ENCODE data around the gene KREMEN1.
"Not testable (repeated sequence)": the region's sequence is repeated elsewhere in the genome, so short reads cannot be mapped to it uniquely, and the experiment has no call there.

The KREMEN1 gene

GRCh38 chr22:29079218-29079901 lies 6.5 kb downstream of the KREMEN1 start:
- no peak for DNase-seq (ENCODE audit: low read depth in 2 of 2)
- no peak for TF ChIP-seq CTCF (IDR thresholded peaks at IDR 0.05; ENCODE audit: low read depth, low read length)
- H3K4me3 ChIP-seq (replicated peaks in 1 of 2; ENCODE audit: low read depth in 2 of 2, low read length in 2 of 2), result no peak overlapping the region

DNA sequence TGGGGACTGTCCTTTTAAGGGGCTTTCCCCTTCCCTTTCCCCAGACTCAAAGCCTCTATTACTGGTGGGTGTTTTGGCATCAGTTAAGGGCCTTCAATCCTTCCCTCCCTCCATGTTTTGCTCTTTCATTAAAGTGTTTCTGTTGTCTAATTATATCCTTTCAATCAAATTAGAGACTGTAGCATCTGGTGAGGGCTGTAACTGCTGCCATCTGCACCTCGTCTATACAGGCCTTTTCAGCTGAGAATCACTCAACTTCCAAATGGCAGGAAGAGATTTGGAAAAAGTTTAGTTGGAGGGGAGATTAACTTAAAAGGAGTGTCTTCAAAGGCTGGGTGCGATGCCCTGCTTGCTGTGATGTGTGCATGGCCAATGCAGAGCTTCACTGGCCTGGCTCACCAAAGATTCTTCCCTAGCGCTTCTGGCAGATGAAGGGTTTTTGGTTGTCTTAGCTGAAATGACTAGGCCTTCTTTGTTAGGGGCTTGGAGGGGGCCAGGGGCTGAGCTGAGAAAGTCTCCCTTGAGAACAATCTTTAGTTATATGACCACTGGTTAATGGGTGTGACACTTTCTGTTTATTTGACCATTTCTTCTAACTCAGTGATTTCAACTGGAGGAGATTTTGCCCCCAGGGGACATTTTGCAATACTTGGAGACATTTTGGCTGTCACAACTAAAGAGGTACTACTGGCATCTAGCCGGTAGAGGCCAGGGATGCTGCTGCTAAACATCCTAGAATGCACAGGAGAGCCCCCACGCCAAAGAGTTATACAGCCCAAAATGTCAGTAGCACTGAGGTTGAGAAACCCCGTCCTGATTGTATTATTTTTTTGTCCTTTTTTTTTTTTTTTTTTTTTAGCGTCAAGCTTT lies 7.5 kb downstream of the KREMEN1 start:
- DNase-seq (ENCODE audit: low read depth in 2 of 2), result peak; percentile 19 to 29
- H3K4me3 ChIP-seq (replicated peaks in 1 of 2; ENCODE audit: low read depth in 2 of 2, low read length in 2 of 2), result no peak overlapping the region
- TF ChIP-seq CTCF (IDR thresholded peaks at IDR 0.05; ENCODE audit: low read depth, low read length), result peak; percentile 2

GRCh38 chr22:29081517-29082236 lies 8.8 kb downstream of the KREMEN1 start:
- TF ChIP-seq CTCF (IDR thresholded peaks at IDR 0.05; ENCODE audit: low read depth, low read length), result no peak
- no peak for DNase-seq (ENCODE audit: low read depth in 2 of 2)
- no peak overlapping the region for H3K4me3 ChIP-seq (replicated peaks in 1 of 2; ENCODE audit: low read depth in 2 of 2, low read length in 2 of 2)

DNA sequence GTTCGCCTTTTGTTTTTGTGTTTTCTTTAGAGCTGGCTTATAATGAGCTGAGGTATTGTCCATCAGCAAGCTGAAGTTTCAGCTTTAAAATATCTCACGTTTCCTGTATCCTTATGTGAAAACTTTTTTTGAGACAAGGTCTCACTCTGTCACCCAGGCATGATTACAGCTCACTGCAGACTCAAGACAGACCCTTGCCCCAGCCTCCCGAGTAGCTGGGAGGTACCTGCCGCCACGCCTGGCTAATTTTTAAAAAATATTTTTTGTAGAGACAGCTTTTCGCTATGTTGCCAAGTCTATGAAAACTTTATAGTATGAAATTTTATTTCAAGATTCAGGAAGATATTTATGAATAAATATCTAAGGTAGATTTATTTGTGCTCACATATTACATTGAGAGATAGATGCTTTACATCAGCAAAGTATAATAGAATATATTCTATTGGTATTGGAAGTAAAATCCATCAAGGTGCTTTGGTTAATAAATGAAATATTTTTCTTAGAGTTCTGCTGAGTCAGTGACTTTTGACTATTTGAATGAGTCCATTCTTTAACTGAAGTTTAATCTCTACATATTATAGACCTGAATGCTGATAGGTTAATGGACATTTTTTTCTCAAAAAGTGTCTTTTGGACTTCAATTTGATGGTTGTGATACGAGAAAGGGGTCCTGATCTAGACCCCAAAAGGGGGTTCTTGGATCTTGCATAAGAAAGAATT lies 10.2 kb downstream of the KREMEN1 start:
- no peak for DNase-seq (ENCODE audit: low read depth in 2 of 2)
- no peak for TF ChIP-seq CTCF (IDR thresholded peaks at IDR 0.05; ENCODE audit: low read depth, low read length)
- H3K4me3 ChIP-seq (replicated peaks in 1 of 2; ENCODE audit: low read depth in 2 of 2, low read length in 2 of 2), result no peak overlapping the region

DNA sequence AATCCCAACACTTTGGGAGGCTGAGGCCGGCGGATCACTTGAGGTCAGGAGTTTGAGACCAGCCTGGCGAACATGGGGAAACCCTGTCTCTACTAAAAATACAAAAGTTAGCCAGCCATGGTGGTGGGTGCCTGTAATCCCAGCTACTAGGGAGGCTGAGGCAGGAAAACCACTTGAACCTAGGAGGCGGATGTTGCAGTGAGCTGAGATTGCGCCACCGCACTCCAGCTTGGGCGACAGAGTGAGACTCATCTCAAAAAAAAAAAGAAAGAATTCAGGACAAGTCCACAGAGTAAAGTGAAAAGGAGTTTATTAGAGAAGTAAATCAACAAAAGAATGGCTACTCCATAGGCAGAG lies 10.7 kb downstream of the KREMEN1 start:
- not testable (repeated sequence) for DNase-seq (ENCODE audit: low read depth in 2 of 2); H3K4me3 ChIP-seq (replicated peaks in 1 of 2; ENCODE audit: low read depth in 2 of 2, low read length in 2 of 2)

GRCh38 chr22:29083933-29084591 lies 11.2 kb downstream of the KREMEN1 start:
- TF ChIP-seq CTCF (IDR thresholded peaks at IDR 0.05; ENCODE audit: low read depth, low read length), result no peak
- peak in 1 of 2 donors; percentile 23 for DNase-seq (ENCODE audit: low read depth in 2 of 2)
- no peak overlapping the region for H3K4me3 ChIP-seq (replicated peaks in 1 of 2; ENCODE audit: low read depth in 2 of 2, low read length in 2 of 2)
